HUES6 (cell line): ENCODE results near the gene SLC16A13.
A peak's percentile ranks its signal among the peaks of the same experiment; 100 is the strongest.

Experiments
- H3K27ac ChIP-seq: 2 replicates; pipeline ENCODE4 v1.7.0; 2013; ENCODE audit warnings: low read depth, mild to moderate bottlenecking, low read length, inconsistent platforms
- H3K27me3 ChIP-seq: 2 replicates; pipeline ENCODE4 v1.6.1; 2013; ENCODE audit warnings: low read length; ENCODE audit not compliant: control insufficient read depth, insufficient read depth
- H3K36me3 ChIP-seq: 2 replicates; pipeline ENCODE4 v1.6.1; 2013; ENCODE audit warnings: low read length; ENCODE audit not compliant: control insufficient read depth, insufficient read depth
- H3K4me1 ChIP-seq: 2 replicates; pipeline ENCODE4 v1.6.1; 2013; ENCODE audit warnings: low read length; ENCODE audit not compliant: control insufficient read depth, insufficient read depth
- H3K4me3 ChIP-seq: 2 replicates; pipeline ENCODE4 v1.5.1; 2013; ENCODE audit warnings: low read depth, low read length
- H3K9ac ChIP-seq: one replicate; pipeline ENCODE4 v1.6.1; 2013; ENCODE audit warnings: mild to moderate bottlenecking, low read length
- H3K9me3 ChIP-seq: 2 replicates; pipeline ENCODE4 v1.6.1; 2013; ENCODE audit warnings: low read depth, low read length; ENCODE audit not compliant: control insufficient read depth, insufficient read depth

Gene SLC16A13

DNA sequence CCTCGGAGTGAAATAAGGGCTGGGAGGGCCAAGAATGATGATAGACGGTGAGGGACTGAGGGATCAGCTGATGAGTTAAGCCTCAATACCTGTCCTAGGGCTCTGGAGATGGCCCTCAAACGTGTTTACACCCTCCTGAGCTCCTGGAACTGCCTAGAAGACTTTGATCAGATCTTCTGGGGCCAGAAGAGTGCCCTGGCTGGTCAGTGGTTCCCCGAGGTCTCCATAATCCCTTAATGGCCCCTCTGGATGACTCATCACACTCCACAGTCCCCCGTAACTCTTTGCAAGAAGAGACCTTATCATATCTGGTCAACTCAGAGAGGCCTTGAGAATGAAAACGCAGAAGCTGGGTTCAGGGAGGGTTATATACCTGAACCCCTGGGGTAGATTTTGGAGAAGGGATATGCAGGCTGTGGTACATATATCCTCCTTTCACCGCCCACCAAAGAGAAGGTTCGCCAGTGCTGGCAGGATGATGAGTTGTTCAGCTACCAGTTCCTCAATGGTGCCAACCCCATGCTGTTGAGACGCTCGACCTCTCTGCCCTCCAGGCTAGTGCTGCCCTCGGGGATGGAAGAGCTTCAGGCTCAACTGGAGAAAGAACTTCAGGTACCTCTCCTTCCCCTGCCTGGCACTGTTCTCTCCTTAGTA lies 36.8 kb upstream of the SLC16A13 start:
- Histone ChIP-seq H3K4me1 (peaks cover 8% of the 10 kb centered on the region), H3K27me3 (peaks cover 32% of the 10 kb centered on the region), H3K36me3 (peaks cover 17% of the 10 kb centered on the region), H3K9ac (no peak overlapping the region), H3K27ac (no peak overlapping the region), H3K9me3 (no peaks in the 10 kb centered on the region), H3K4me3 (no peak overlapping the region)

DNA sequence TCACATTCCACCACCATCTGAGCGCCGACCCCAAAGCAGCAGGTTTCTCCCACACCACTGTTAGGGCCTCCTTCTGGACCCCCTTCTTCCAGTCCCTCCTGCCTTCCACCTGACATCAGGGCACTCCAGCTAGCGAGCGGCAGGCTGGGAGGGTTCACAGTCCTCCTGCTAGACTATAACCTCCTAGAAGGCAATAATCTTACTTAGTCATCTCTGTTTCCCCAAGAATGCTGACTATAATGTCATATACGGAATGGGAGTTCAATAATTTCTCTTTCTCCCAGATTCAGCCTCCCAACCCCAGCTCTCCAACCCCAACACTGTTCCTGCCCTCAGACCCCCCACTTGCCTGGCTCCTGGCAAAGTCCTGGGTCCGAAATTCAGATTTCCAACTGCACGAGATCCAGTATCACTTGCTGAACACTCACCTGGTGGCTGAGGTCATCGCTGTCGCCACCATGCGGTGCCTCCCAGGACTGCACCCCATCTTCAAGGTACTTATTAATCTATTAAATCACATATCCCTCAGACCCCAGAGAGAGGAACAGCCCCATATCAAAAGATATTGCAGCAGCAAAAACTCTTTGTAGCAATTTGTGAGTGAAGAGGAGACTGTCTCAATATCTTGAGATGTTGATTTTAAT lies 34.4 kb upstream of the SLC16A13 start:
- Histone ChIP-seq H3K27me3 (peaks cover 9% of the 10 kb centered on the region), H3K9me3 (no peaks in the 10 kb centered on the region), H3K9ac (no peak overlapping the region), H3K36me3 (peaks cover 17% of the 10 kb centered on the region), H3K4me1 (peaks cover 8% of the 10 kb centered on the region), H3K27ac (no peak overlapping the region), H3K4me3 (no peak overlapping the region)

DNA sequence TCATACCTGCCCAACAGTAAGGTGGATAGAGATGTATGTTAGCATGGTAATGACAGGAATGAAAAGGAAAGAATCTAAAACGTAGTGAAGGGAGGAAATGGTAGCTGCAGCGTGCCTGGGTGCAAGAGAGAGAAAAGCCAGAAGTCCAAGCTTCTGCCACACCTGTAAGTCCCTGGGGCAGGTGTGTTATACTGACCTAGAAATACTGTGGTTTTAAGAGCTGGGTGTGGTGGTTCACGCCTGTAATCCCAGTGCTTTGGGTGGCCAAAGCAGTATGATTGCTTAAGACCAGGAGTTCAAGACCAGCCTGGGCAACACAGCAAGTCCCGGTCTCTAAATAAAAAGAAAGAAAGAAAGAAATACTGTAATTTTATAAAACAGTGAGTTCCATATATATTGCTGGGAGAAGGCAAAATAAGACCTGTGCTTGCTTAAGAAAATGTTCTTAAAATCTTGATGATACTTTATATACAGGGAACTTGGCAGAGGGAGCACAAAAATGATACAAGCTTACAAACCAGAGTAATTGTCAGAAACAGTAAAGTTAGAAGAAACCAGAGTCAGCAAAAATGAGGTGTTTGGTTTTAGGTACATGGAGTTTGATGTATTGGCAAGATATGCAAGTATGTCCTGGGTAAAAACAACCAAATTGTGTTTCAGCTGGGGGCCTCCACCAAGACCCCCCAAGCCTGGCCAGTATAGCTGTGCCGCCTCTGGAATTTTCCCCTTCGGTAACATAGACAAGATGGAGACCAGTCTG lies 33.3 kb upstream of the SLC16A13 start:
- H3K27ac ChIP-seq = no peak overlapping the region
- H3K27me3 ChIP-seq = no peaks in the 10 kb centered on the region; the same call in 1 of the 2 replicates
- H3K4me3 ChIP-seq = no peak overlapping the region
- no peak overlapping the region for H3K9ac ChIP-seq
- H3K9me3 ChIP-seq = no peaks in the 10 kb centered on the region
- peaks cover 17% of the 10 kb centered on the region for H3K36me3 ChIP-seq
- no peaks in the 10 kb centered on the region for H3K4me1 ChIP-seq

DNA sequence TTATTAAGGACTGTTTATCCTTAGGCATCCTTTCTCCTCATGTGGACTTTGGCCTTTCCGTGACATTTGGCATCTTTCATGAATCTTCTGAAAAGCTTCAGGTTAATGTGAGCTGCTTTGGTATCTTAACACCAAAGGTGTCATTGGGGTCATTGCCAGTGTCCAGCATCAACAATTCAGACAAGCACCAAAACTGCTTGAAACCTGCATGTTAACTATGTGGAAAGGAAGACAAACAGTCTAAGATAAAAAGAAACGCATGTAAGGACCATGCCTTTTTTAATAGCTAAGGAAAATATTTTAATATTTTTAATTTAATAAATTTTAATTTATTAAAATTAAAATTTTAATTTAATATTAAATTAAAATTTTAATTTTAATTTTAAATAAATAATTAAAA lies 32.1 kb upstream of the SLC16A13 start:
- no peaks in the 10 kb centered on the region for H3K9me3 ChIP-seq
- H3K4me3 ChIP-seq = no peak overlapping the region
- H3K9ac ChIP-seq = no peak overlapping the region
- no peaks in the 10 kb centered on the region for H3K27me3 ChIP-seq
- no peak overlapping the region for H3K27ac ChIP-seq
- H3K36me3 ChIP-seq = peaks cover 17% of the 10 kb centered on the region
- H3K4me1 ChIP-seq = no peaks in the 10 kb centered on the region

DNA sequence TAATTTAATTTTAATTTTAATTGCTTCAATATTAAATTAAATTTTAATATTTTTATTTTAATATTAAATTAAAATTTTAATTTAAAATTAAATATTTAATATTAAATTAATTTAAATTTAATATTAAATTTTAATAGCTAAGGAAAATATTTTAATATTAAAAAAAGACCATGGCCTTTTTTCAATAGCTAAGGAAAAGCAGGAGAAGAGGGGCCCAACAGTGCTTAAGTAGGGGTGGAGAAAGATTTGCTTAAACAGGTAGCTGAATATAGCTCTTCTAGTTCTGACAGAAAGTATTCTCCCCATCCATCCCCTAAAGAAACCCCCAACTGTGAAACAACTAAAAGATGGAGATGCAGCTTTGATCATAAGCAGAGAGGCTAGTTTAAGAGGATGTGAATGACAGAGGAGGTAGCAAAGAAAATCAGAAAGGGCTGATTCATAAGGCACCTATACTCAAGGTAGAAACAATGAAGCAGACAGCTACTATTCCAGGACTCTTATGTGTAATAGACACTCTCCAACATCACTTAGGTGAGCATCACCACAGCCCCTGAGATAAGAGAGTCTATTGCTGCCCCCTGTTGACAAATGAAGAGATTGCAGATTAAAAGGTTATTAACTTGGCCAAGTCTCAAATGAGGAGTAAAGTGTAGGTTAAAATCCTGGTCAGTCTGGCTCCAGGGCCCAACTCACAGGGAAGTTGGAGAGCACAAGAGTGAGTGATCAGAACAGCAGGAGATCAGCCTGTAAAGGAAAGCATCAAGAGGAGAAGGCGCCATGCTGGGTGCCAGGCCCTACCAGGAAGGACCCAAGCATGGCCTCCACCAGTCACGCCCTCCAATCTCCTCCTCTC lies 31.2 kb upstream of the SLC16A13 start:
- Histone ChIP-seq H3K4me1 (no peaks in the 10 kb centered on the region), H3K9me3 (no peaks in the 10 kb centered on the region), H3K36me3 (peaks cover 16% of the 10 kb centered on the region), H3K4me3 (no peak overlapping the region), H3K27me3 (no peaks in the 10 kb centered on the region), H3K27ac (no peak overlapping the region), H3K9ac (no peak overlapping the region)

DNA sequence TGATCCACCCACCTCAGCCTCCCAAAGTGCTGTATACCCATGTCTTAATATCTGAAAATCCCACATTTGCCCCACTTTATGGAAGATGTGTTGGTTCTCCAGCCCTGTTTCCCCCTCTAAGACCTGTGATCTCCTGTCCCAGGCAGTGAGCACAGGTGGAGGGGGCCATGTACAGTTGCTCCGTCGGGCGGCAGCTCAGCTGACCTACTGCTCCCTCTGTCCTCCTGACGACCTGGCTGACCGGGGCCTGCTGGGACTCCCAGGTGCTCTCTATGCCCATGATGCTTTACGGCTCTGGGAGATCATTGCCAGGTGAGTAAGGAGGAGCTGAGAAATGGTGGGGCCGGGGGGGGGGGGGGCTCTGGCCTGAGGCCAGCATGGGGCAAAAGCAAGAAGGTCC lies 30.1 kb upstream of the SLC16A13 start:
- H3K27ac ChIP-seq = no peak overlapping the region
- H3K4me3 ChIP-seq = no peak overlapping the region
- H3K9me3 ChIP-seq = no peaks in the 10 kb centered on the region
- no peaks in the 10 kb centered on the region for H3K4me1 ChIP-seq
- no peaks in the 10 kb centered on the region for H3K27me3 ChIP-seq
- peaks cover 19% of the 10 kb centered on the region for H3K36me3 ChIP-seq
- no peak overlapping the region for H3K9ac ChIP-seq

DNA sequence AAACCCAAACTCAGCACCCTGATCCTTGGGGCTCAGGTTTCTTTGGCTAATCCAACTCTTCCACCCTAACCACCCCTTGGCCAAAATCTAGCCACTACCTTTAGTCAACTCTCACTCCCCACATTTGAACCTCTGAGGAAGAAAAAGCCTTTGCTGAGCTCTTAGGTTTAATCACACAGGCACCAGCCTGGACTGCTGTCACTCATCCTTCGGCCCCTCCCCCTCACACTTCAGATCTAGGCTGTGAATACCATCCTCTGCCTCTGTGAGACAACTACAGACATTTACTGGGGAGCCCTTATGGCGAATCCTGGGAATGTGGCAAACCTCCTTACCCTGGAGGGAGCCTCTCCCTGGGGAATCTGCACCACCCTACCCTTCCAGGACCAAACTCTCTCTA lies 28.7 kb upstream of the SLC16A13 start:
- Histone ChIP-seq H3K9ac (no peak overlapping the region), H3K4me1 (peaks cover 6% of the 10 kb centered on the region; the same call in 1 of the 2 replicates), H3K27me3 (no peaks in the 10 kb centered on the region), H3K4me3 (no peak overlapping the region), H3K9me3 (no peaks in the 10 kb centered on the region), H3K27ac (no peak overlapping the region), H3K36me3 (peaks cover 14% of the 10 kb centered on the region)

DNA sequence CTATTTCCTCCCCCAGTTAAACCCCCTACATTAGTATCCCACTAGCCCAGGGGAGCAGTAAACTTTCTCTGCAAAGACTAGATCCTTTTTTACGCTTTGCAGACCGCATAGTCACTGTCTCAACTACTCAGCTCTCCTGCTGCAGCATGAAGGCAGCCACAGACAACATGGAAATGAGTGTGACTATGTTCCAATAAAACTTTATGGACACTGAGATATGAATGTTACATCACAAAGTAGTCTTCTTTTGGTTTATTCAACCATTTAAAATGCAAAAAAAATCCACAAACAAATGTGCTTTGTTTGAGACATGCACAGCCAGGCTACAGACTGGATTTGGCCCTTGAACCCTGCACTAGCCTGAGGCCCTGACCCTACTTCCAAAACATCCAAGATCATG lies 25.3 kb upstream of the SLC16A13 start:
- no peak overlapping the region for H3K27ac ChIP-seq
- no peak overlapping the region for H3K4me3 ChIP-seq
- peaks cover 5% of the 10 kb centered on the region for H3K36me3 ChIP-seq
- no peak overlapping the region for H3K9ac ChIP-seq
- H3K9me3 ChIP-seq = no peaks in the 10 kb centered on the region
- no peaks in the 10 kb centered on the region for H3K27me3 ChIP-seq
- H3K4me1 ChIP-seq = peaks cover 10% of the 10 kb centered on the region; the same call in 1 of the 2 replicates

DNA sequence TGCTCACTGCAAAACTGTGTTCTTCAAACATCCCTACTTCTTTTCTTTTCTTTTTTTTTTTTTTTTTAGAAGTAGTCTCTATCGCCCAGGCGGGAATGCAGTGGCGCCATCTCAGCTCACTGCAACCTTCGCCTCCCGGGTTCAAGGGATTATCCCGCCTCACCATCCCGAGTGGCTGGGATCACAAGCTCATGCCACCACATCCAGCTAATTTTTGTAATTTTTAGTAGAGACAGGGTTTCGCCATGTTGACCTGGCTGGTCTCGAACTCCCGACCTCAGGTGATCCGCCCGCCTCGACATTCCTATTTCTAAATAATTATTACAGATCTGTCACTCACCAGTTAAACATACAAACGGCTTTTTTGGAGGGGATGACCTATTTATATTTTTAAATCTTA lies 24.4 kb upstream of the SLC16A13 start:
- Histone ChIP-seq H3K27me3 (no peaks in the 10 kb centered on the region), H3K9ac (no peak overlapping the region), H3K27ac (no peak overlapping the region), H3K36me3 (peaks cover 5% of the 10 kb centered on the region), H3K9me3 (no peaks in the 10 kb centered on the region), H3K4me1 (peaks cover 10% of the 10 kb centered on the region; the same call in 1 of the 2 replicates), H3K4me3 (peak overlapping the region; percentile 97)

DNA sequence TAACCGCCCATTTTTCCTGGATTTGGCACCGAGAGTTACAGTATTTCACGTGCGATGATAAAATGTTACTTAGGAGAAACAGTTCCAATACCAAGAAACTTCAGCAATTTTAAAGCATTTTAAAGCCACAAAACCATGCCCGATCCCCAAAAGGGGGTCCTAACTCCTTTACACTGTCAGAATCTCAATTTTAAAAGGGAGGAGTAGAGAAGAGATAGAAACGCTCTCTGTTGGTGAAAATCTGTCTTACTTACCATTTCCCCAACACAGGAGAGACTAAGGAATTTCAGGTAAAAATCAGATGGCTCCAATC lies 23.9 kb upstream of the SLC16A13 start:
- Histone ChIP-seq H3K9me3 (no peaks in the 10 kb centered on the region), H3K27ac (peak overlapping the region; percentile 98), H3K9ac (peak overlapping the region; percentile 99), H3K36me3 (peaks cover 10% of the 10 kb centered on the region), H3K4me3 (peak overlapping the region; percentile 97), H3K4me1 (peaks cover 10% of the 10 kb centered on the region; the same call in 1 of the 2 replicates), H3K27me3 (no peaks in the 10 kb centered on the region)
